Measurements from ENCODE around the gene MATK. TPM values are rescaled to one million over a fixed set of nuclear protein-coding genes. Genes with fewer than 3 reads are reported as not detected.

Gene MATK
- total and polyA plus RNA-seq, 10 of the 15 experiments (the other 5 are each of a cell fraction or from before 2014, with no cell fraction given) = 0.24 to 2.2 (median 1.1) TPM; not detected in 2

DNA sequence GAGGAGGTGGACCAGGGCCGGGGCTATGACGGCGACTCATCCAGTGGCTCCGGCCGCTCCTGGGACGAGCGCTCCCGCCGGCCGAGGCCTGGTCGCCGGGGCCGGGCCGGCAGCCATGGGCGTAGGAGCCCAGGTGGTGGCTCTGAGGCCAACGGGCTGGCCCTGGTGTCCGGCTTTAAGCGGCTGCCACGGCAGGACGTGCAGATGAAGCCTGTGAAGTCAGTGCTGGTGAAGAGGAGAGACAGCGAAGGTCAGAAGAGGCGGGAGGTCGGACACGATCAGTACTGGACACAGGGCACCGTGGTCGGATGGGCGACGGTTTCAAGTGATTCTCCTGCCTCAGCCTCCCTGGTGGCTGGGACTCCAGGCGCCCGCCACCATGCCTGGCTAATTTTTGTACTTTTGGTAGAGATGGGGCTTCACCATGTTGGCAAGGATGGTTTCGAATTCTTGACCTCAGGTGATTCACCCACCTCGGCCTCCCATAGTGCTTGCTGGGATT is 55.7 kb downstream of the MATK start:
- H3K4me3 ChIP-seq = no peak overlapping the region
- no peaks in the 10 kb centered on the region for H3K36me3 ChIP-seq (ENCODE audit: control insufficient read depth in 2 of 2, insufficient read depth in 2 of 2, low read length in 1 of 2)
- no peaks in the 10 kb centered on the region for H3K79me2 ChIP-seq (ENCODE audit: control insufficient read depth, insufficient read depth, low read length)
- in situ Hi-C loops (cut with MboI) = no loop called here
- ChIA-PET SMC1A (ENCODE audit: uncharacterized antibody, unreplicated experiment) (no interaction called here), RAD21 (ENCODE audit: unreplicated experiment) (no interaction called here), CTCF (no interaction called here), POLR2A (interaction anchor here (0.6 kb wide), 1 partner anchor 943 kb away, joined by 4 read pairs; no protein-coding TSS in a partner anchor)
- BruUV-seq (replicated peaks) = no TSS peak
- H3K9ac ChIP-seq (ENCODE audit: control insufficient read depth, insufficient read depth, low read length) = no peak overlapping the region
- DNase-seq (ENCODE audit: low read depth, low spot score) (no peak), ATAC-seq (no peak), FAIRE-seq (no peak)
- H4K20me1 ChIP-seq (ENCODE audit: control insufficient read depth, insufficient read depth) = no peaks in the 10 kb centered on the region
- intact Hi-C loops (cut with micrococcal nuclease; ENCODE audit: unreplicated experiment) = no loop called here
- WGBS (ENCODE audit: insufficient coverage, insufficient replicate concordance, low lambda C conversion rate, missing lambda C conversion rate) = 60% methylated on average over 32 of the region's 32 CpGs
- H3K27me3 ChIP-seq (replicated peaks in 1 of 2; ENCODE audit: control insufficient read depth in 2 of 2, insufficient read depth in 2 of 2, low read length in 1 of 2) = no peaks in the 10 kb centered on the region
- no peak overlapping the region for H2AFZ ChIP-seq (ENCODE audit: control insufficient read depth, low read depth, low read length)
- H3K9me3 ChIP-seq (replicated peaks; ENCODE audit: control insufficient read depth, insufficient read depth, low read length) = no peaks in the 10 kb centered on the region
- no peaks in the 10 kb centered on the region for H3K4me1 ChIP-seq (ENCODE audit: control insufficient read depth, insufficient read depth, low read length)
- no peak overlapping the region for H3K27ac ChIP-seq (ENCODE audit: control insufficient read depth, insufficient read depth)
- TF ChIP-seq, protein P1, sequence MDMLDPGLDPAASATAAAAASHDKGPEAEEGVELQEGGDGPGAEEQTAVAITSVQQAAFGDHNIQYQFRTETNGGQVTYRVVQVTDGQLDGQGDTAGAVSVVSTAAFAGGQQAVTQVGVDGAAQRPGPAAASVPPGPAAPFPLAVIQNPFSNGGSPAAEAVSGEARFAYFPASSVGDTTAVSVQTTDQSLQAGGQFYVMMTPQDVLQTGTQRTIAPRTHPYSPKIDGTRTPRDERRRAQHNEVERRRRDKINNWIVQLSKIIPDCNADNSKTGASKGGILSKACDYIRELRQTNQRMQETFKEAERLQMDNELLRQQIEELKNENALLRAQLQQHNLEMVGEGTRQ (IDR thresholded peaks at IDR 0.05; ENCODE audit: borderline replicate concordance, low read depth, low read length) = no peak
- TF ChIP-seq PBX3 (IDR thresholded peaks at IDR 0.05; ENCODE audit: insufficient replicate concordance, low read depth, low read length) (no peak), WRNIP1 (IDR thresholded peaks at IDR 0.05; ENCODE audit: borderline replicate concordance, low read depth, low read length) (no peak), SREBF1 (IDR thresholded peaks at IDR 0.05; ENCODE audit: low read length) (no peak), REST (IDR thresholded peaks at IDR 0.05; ENCODE audit: low read depth, low read length) (no peak), STAT3 (IDR thresholded peaks at IDR 0.05; ENCODE audit: low read depth, low read length) (no peak), USF1 (IDR thresholded peaks at IDR 0.05; ENCODE audit: borderline replicate concordance, extremely low read length, insufficient read depth, low read depth, low read length) (no peak)
- TF ChIP-seq, protein P2, sequence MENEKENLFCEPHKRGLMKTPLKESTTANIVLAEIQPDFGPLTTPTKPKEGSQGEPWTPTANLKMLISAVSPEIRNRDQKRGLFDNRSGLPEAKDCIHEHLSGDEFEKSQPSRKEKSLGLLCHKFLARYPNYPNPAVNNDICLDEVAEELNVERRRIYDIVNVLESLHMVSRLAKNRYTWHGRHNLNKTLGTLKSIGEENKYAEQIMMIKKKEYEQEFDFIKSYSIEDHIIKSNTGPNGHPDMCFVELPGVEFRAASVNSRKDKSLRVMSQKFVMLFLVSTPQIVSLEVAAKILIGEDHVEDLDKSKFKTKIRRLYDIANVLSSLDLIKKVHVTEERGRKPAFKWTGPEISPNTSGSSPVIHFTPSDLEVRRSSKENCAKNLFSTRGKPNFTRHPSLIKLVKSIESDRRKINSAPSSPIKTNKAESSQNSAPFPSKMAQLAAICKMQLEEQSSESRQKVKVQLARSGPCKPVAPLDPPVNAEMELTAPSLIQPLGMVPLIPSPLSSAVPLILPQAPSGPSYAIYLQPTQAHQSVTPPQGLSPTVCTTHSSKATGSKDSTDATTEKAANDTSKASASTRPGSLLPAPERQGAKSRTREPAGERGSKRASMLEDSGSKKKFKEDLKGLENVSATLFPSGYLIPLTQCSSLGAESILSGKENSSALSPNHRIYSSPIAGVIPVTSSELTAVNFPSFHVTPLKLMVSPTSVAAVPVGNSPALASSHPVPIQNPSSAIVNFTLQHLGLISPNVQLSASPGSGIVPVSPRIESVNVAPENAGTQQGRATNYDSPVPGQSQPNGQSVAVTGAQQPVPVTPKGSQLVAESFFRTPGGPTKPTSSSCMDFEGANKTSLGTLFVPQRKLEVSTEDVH (IDR thresholded peaks at IDR 0.05; ENCODE audit: low read depth, partially characterized antibody) = no peak
- TF ChIP-seq, protein P3, sequence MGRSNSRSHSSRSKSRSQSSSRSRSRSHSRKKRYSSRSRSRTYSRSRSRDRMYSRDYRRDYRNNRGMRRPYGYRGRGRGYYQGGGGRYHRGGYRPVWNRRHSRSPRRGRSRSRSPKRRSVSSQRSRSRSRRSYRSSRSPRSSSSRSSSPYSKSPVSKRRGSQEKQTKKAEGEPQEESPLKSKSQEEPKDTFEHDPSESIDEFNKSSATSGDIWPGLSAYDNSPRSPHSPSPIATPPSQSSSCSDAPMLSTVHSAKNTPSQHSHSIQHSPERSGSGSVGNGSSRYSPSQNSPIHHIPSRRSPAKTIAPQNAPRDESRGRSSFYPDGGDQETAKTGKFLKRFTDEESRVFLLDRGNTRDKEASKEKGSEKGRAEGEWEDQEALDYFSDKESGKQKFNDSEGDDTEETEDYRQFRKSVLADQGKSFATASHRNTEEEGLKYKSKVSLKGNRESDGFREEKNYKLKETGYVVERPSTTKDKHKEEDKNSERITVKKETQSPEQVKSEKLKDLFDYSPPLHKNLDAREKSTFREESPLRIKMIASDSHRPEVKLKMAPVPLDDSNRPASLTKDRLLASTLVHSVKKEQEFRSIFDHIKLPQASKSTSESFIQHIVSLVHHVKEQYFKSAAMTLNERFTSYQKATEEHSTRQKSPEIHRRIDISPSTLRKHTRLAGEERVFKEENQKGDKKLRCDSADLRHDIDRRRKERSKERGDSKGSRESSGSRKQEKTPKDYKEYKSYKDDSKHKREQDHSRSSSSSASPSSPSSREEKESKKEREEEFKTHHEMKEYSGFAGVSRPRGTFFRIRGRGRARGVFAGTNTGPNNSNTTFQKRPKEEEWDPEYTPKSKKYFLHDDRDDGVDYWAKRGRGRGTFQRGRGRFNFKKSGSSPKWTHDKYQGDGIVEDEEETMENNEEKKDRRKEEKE (IDR thresholded peaks at IDR 0.05) = no peak
- no peak overlapping the region for H3K4me2 ChIP-seq (ENCODE audit: control insufficient read depth, insufficient read depth)

Data from GM12878 (cell line).